IMR-90 (cell line): ENCODE measurements around the gene LRRFIP1. TPM values are rescaled to one million over a fixed set of nuclear protein-coding genes. Genes with fewer than 3 reads are reported as not detected.

Experiments used
- ATAC-seq: fragments of 200-7000 bp; cut with Tn5 transposase; 2 replicates; pipeline ENCODE4 v1.9.1; 2020; ENCODE audit warnings: low read depth, mild to moderate bottlenecking, moderate library complexity
- BruUV-seq: library from RNA; stranded (reverse); fragments of 400-500 nt; replicated peaks from 2 replicates; lab custom pipeline; 2021; lab: Mats Ljungman, UMichigan
- CTCF ChIA-PET: fragments of 300-600 bp; formaldehyde crosslinking; extraction: SDS; loops from one replicate; lab custom pipeline; 2021; ENCODE audit warnings: antibody characterized with exemption; lab: Yijun Ruan, JAX
- POLR2A ChIA-PET: fragments of 300-600 bp; sonication (Branson Sonifier 250); formaldehyde crosslinking; loops from one replicate; lab custom pipeline; 2022; ENCODE audit warnings: antibody characterized with exemption; ENCODE audit not compliant: unreplicated experiment; lab: Charles Lee
- DNase-seq: peaks from one replicate; pipeline ENCODE4 v3.0.0; 2013
- H2AFZ ChIP-seq: replicated peaks from 2 replicates; pipeline ENCODE3; 2013; ENCODE audit warnings: low read length, mild to moderate bottlenecking; ENCODE audit not compliant: poor library complexity
- H2AK5ac ChIP-seq: 2 replicates; pipeline ENCODE4 v1.6.1; 2013; ENCODE audit warnings: low read depth, low read length, inconsistent platforms
- H2AK9ac ChIP-seq: replicated peaks from 2 replicates; pipeline ENCODE3; 2013; ENCODE audit warnings: mild to moderate bottlenecking, low read depth, low read length, moderate library complexity; ENCODE audit not compliant: poor library complexity
- H2BK120ac ChIP-seq: 2 replicates; pipeline ENCODE4 v1.6.1; 2013; ENCODE audit warnings: low read depth, low read length, inconsistent platforms
- H2BK15ac ChIP-seq: 3 replicates; pipeline ENCODE4 v1.6.1; 2013; ENCODE audit warnings: low read depth, low read length, inconsistent platforms
- H2BK20ac ChIP-seq: 2 replicates; pipeline ENCODE4 v1.6.1; 2013; ENCODE audit warnings: low read depth, mild to moderate bottlenecking, inconsistent platforms, low read length, moderate library complexity
- H2BK5ac ChIP-seq: 2 replicates; pipeline ENCODE4 v1.6.1; 2013; ENCODE audit warnings: mild to moderate bottlenecking, low read depth, low read length, inconsistent platforms; ENCODE audit not compliant: poor library complexity, severe bottlenecking
- H3K14ac ChIP-seq: replicated peaks from 2 replicates; pipeline ENCODE4 v1.6.1; 2013; ENCODE audit warnings: low read depth, low read length, inconsistent platforms
- H3K18ac ChIP-seq: 2 replicates; pipeline ENCODE4 v1.6.1; 2013; ENCODE audit warnings: low read depth, low read length, control low read depth
- H3K23ac ChIP-seq: 2 replicates; pipeline ENCODE4 v1.6.1; 2013; ENCODE audit warnings: low read depth, low read length, inconsistent platforms
- H3K27ac ChIP-seq: 2 replicates; pipeline ENCODE4 v1.5.1; 2013; ENCODE audit warnings: mild to moderate bottlenecking, control low read depth, low read length; ENCODE audit not compliant: insufficient read depth
- H3K27me3 ChIP-seq: 2 replicates; pipeline ENCODE4 v1.6.1; 2013; ENCODE audit warnings: low read length; ENCODE audit not compliant: control insufficient read depth, insufficient read depth
- H3K36me3 ChIP-seq: 2 replicates; pipeline ENCODE4 v1.6.1; 2013; ENCODE audit warnings: low read length, mixed read lengths; ENCODE audit not compliant: control insufficient read depth, insufficient read depth
- H3K4ac ChIP-seq: 2 replicates; pipeline ENCODE4 v1.6.1; 2013; ENCODE audit warnings: low read depth, low read length, inconsistent platforms
- H3K4me1 ChIP-seq: 2 replicates; pipeline ENCODE4 v1.6.1; 2013; ENCODE audit warnings: low read length, mixed read lengths; ENCODE audit not compliant: control insufficient read depth, insufficient read depth
- H3K4me2 ChIP-seq: 2 replicates; pipeline ENCODE4 v1.6.1; 2013; ENCODE audit warnings: low read depth, mild to moderate bottlenecking, control low read depth, low read length, moderate library complexity
- H3K4me3 ChIP-seq: 2 replicates; pipeline ENCODE4 v1.5.1; 2013; ENCODE audit warnings: low read depth, mild to moderate bottlenecking, control low read depth, low read length, moderate library complexity; ENCODE audit not compliant: insufficient read depth
- H3K56ac ChIP-seq: 2 replicates; pipeline ENCODE4 v1.6.1; 2013; ENCODE audit warnings: low read length, inconsistent platforms; ENCODE audit not compliant: insufficient read depth; ENCODE audit errors: extremely low read depth
- H3K79me1 ChIP-seq, 2 experiments: 2 replicates each; pipeline ENCODE4 v1.6.1; 2013; ENCODE audit warnings: low read length in 2 of 2, inconsistent platforms in 1 of 2, low read depth in 1 of 2
- H3K9ac ChIP-seq: 2 replicates; pipeline ENCODE4 v1.6.1; 2013; ENCODE audit warnings: low read depth, low read length, control low read depth
- H3K9me1 ChIP-seq: 2 replicates; pipeline ENCODE4 v1.6.1; 2013; ENCODE audit warnings: low read length, inconsistent platforms; ENCODE audit not compliant: insufficient read depth
- H3K9me3 ChIP-seq: 2 replicates; pipeline ENCODE4 v1.6.1; 2013; ENCODE audit warnings: low read length; ENCODE audit not compliant: control insufficient read depth, insufficient read depth
- H4K20me1 ChIP-seq: 2 replicates; pipeline ENCODE4 v1.6.1; 2013; ENCODE audit warnings: low read length, inconsistent platforms; ENCODE audit not compliant: insufficient read depth
- H4K5ac ChIP-seq: 2 replicates; pipeline ENCODE4 v1.6.1; 2013; ENCODE audit warnings: mild to moderate bottlenecking, low read depth, low read length, control low read depth
- H4K8ac ChIP-seq, 2 experiments: 2 replicates each; pipeline ENCODE4 v1.6.1; 2013; ENCODE audit warnings: low read depth in 2 of 2, low read length in 2 of 2, control low read depth in 1 of 2, inconsistent platforms in 1 of 2
- H4K91ac ChIP-seq: 2 replicates; pipeline ENCODE4 v1.6.1; 2013; ENCODE audit warnings: low read depth, low read length, inconsistent platforms; ENCODE audit not compliant: insufficient read depth
- BHLHE40 ChIP-seq: fragments of 150-350 bp; IDR thresholded peaks from 2 replicates; pipeline ENCODE4 v1.6.1; 2016; ENCODE audit warnings: mild to moderate bottlenecking, low read depth, low read length
- CEBPB ChIP-seq: IDR thresholded peaks from 2 replicates; pipeline ENCODE4 v1.6.1; 2012; ENCODE audit warnings: low read depth, low read length, improper control_type of control experiment
- CHD1 ChIP-seq: IDR thresholded peaks from 2 replicates; pipeline ENCODE4 v1.6.1; 2012; ENCODE audit warnings: low read depth, low read length, improper control_type of control experiment
- CTCF ChIP-seq: conservative IDR thresholded peaks from 2 replicates; pipeline ENCODE4 v1.5.1; 2012; ENCODE audit warnings: mild to moderate bottlenecking, low read depth, low read length, improper control_type of control experiment
- FOS ChIP-seq: fragments of 150-350 bp; IDR thresholded peaks from 2 replicates; pipeline ENCODE4 v1.6.1; 2016; ENCODE audit warnings: low read depth, low read length
- MAFK ChIP-seq: IDR thresholded peaks from 2 replicates; pipeline ENCODE4 v1.6.1; 2012; ENCODE audit warnings: low read depth, low read length, improper control_type of control experiment
- NFE2L2 ChIP-seq: fragments of 150-350 bp; IDR thresholded peaks from 2 replicates; pipeline ENCODE4 v1.6.1; 2016; ENCODE audit warnings: low read depth, mild to moderate bottlenecking, low read length
- POLR2A ChIP-seq: IDR thresholded peaks from 2 replicates; pipeline ENCODE4 v1.6.1; 2012; ENCODE audit warnings: mild to moderate bottlenecking, low read depth, low read length
- RAD21 ChIP-seq: IDR thresholded peaks from 2 replicates; pipeline ENCODE4 v1.6.1; 2012; ENCODE audit warnings: low read length, improper control_type of control experiment
- RFX5 ChIP-seq: IDR thresholded peaks from 2 replicates; pipeline ENCODE4 v1.8.0; 2012; ENCODE audit warnings: low read depth, mild to moderate bottlenecking, low read length, moderate library complexity
- SMC3 ChIP-seq: fragments of 150-350 bp; IDR thresholded peaks from 2 replicates; pipeline ENCODE4 v1.6.1; 2016; ENCODE audit warnings: low read depth, mild to moderate bottlenecking, antibody characterized with exemption, low read length, moderate library complexity
- WGBS, 2 experiments: methylation state at CpG; one replicate each; pipeline versions ENCODE4 v1.1.5 to v1.1.7; 2013; ENCODE audit warnings: missing lambda C conversion rate in 2 of 2; ENCODE audit not compliant: insufficient read length in 1 of 2; ENCODE audit errors: extremely low coverage in 2 of 2; 5-methylcytosine and 5-hydroxymethylcytosine counted together
- dilution Hi-C: fragments of 300-500 bp; cut with HindIII; formaldehyde crosslinking; loops from one replicate; pipeline ENCODE4 v1.14.3; 2018; ENCODE audit warnings: low sequenced_read_pairs; ENCODE audit not compliant: unreplicated experiment
- in situ Hi-C: fragments of 300-500 bp; cut with MboI; formaldehyde crosslinking; loops from 3 replicates; pipeline ENCODE4 v1.14.3; 2019; ENCODE audit warnings: low sequenced_read_pairs, inconsistent platforms, mixed read lengths
- intact Hi-C: fragments of 100-400 bp; cut with micrococcal nuclease; formaldehyde crosslinking; loops from 2 replicates; pipeline ENCODE4 v1.10.0; 2022
- polyA plus RNA-seq, 3 experiments: library from polyadenylated mRNA; depleted of rRNA; stranded (reverse); fragments of >200 nt; gene quantifications; 2 replicates each; pipeline ENCODE4 v1.2.3, GENCODE V29; 2012; ENCODE audit warnings: low replicate concordance in 1 of 3
- total RNA-seq: library from RNA; depleted of rRNA; stranded (reverse); fragments of >200 nt; gene quantifications from 2 replicates; pipeline ENCODE4 v1.2.3, GENCODE V29; 2012
- TF ChIP-seq, protein P1 (sequence below): fragments of 150-350 bp; IDR thresholded peaks from 2 replicates; pipeline ENCODE4 v1.6.1; 2016; ENCODE audit warnings: low read depth, mild to moderate bottlenecking, low read length, moderate library complexity, borderline replicate concordance
- TF ChIP-seq, protein P2 (sequence below): fragments of 150-350 bp; IDR thresholded peaks from 2 replicates; pipeline ENCODE4 v1.6.1; 2017; ENCODE audit warnings: mild to moderate bottlenecking, antibody characterized with exemption, low read length, low read depth

The LRRFIP1 gene
- total and polyA plus RNA-seq, 2 of the 4 experiments (the other 2 are of a cell fraction): 52.2 to 54.4 TPM

GRCh38 chr2:237773826-237774225 lies 146.4 kb downstream of the LRRFIP1 start:
- no peak overlapping the region for H3K14ac ChIP-seq
- BruUV-seq: no TSS peak
- in situ Hi-C loops: no loop called here

More at GRCh38 chr2:237773826-237774225, 146.4 kb downstream of the LRRFIP1 start:
- no peak overlapping the region for H2AK5ac ChIP-seq
- CTCF ChIA-PET: interaction anchor here (0.6 kb wide), 1 partner anchor 21 kb away, joined by 3 read pairs; no protein-coding TSS in a partner anchor
- H3K27me3 ChIP-seq: no peaks in the 10 kb centered on the region
- no peak overlapping the region for H2BK5ac ChIP-seq
- H3K4me2 ChIP-seq: no peak overlapping the region
- H2BK120ac ChIP-seq: no peak overlapping the region
- 0 out of 2 replicates have a peak, but pooled peaks cover 3% of the 10 kb centered on the region for H3K9me1 ChIP-seq
- H3K36me3 ChIP-seq: peaks cover 23% of the 10 kb centered on the region
- no peak overlapping the region for H3K18ac ChIP-seq
- no peak for ATAC-seq
- WGBS, 2 experiments: 100% methylated on average over 3 of the region's 15 CpGs; no CpG with 5 or more reads in 1 of the 2 experiments
- no peaks in the 10 kb centered on the region for H3K4me1 ChIP-seq
- no peak overlapping the region for H3K4ac ChIP-seq
- H3K9me3 ChIP-seq: no peaks in the 10 kb centered on the region
- dilution Hi-C loops (no loop called here), intact Hi-C loops (loop anchor here (1.0 to 10.0 kb wide), 2 partner anchors 193 to 491 kb away; no protein-coding TSS in a partner anchor)
- H2AK9ac ChIP-seq: no peak overlapping the region
- no peak for DNase-seq
- no peak overlapping the region for H3K56ac ChIP-seq
- no peak overlapping the region for H3K23ac ChIP-seq
- H2BK20ac ChIP-seq: no peak overlapping the region
- no peak overlapping the region for H4K91ac ChIP-seq
- no peak overlapping the region for H3K4me3 ChIP-seq
- H2BK15ac ChIP-seq: no peak overlapping the region
- H4K8ac ChIP-seq: no peak overlapping the region
- no peak for TF ChIP-seq CEBPB
- TF ChIP-seq CTCF: no peak
- TF ChIP-seq, protein P1, sequence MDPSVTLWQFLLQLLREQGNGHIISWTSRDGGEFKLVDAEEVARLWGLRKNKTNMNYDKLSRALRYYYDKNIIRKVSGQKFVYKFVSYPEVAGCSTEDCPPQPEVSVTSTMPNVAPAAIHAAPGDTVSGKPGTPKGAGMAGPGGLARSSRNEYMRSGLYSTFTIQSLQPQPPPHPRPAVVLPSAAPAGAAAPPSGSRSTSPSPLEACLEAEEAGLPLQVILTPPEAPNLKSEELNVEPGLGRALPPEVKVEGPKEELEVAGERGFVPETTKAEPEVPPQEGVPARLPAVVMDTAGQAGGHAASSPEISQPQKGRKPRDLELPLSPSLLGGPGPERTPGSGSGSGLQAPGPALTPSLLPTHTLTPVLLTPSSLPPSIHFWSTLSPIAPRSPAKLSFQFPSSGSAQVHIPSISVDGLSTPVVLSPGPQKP: no peak
- TF ChIP-seq RFX5: no peak
- TF ChIP-seq RAD21: no peak
- TF ChIP-seq, protein P2, sequence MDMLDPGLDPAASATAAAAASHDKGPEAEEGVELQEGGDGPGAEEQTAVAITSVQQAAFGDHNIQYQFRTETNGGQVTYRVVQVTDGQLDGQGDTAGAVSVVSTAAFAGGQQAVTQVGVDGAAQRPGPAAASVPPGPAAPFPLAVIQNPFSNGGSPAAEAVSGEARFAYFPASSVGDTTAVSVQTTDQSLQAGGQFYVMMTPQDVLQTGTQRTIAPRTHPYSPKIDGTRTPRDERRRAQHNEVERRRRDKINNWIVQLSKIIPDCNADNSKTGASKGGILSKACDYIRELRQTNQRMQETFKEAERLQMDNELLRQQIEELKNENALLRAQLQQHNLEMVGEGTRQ: no peak
- TF ChIP-seq MAFK: no peak
- TF ChIP-seq POLR2A: no peak
- TF ChIP-seq SMC3: no peak
- TF ChIP-seq BHLHE40: no peak
- TF ChIP-seq CHD1: no peak
- no peak for TF ChIP-seq FOS
- TF ChIP-seq NFE2L2: no peak
- H4K20me1 ChIP-seq: no peaks in the 10 kb centered on the region; the same call in 1 of the 2 replicates
- no peak overlapping the region for H3K27ac ChIP-seq
- POLR2A ChIA-PET: no interaction called here
- H3K79me1 ChIP-seq: peaks cover 6 to 44% of the 10 kb centered on the region in 2 experiments
- no peak overlapping the region for H4K5ac ChIP-seq
- H2AFZ ChIP-seq: no peak overlapping the region
- H3K9ac ChIP-seq: no peak overlapping the region
